Measurements from ENCODE around the gene RBMS3. TPM values are rescaled to one million over a fixed set of nuclear protein-coding genes. Genes with fewer than 3 reads are reported as not detected.

RBMS3 gene
- total and polyA plus RNA-seq, 2 experiments from 2014 or later: 34.9 to 37.1 TPM

DNA sequence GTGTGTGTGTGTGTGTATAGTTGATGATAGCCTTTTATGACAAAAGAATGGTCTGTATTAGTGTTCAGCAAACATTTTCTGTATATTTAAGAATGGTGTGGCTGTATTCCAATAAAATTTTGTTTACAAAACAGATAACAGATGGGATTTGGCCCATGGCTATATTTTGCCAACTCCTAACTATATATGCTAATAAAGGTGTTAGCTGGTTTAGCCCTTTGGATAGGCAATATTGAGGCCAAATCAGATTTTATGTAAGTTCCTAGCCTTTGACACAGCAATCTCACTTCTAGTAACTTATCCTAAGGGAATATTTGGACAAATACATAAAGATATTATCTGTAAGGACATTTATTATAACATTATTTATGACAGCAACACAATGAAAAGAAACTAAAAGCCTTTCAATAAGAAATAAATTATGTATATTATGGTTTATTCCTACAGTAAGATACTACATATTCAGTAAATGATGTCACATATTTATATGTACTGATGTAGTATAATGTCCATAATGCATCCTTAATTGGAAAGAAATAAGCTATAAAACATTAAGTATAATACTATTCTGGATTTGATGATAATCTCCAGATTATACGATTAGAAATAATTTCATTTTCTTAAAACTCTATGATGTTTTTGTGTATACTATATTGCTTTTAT, 264.0 kb downstream of the RBMS3 start:
- no peaks in the 10 kb centered on the region for H3K9me2 ChIP-seq (replicated peaks; ENCODE audit: insufficient read depth)
- no peaks in the 10 kb centered on the region for H3K36me3 ChIP-seq (replicated peaks; ENCODE audit: insufficient read depth, low read depth)
- H3K4me1 ChIP-seq (ENCODE audit: insufficient read depth): no peaks in the 10 kb centered on the region
- no peaks in the 10 kb centered on the region for H4K20me1 ChIP-seq (ENCODE audit: insufficient read depth, poor library complexity, severe bottlenecking)
- H3K4me2 ChIP-seq: no peak overlapping the region
- no peaks in the 10 kb centered on the region for H3K79me2 ChIP-seq
- no peak overlapping the region for H3K4me3 ChIP-seq
- 96% methylated on average over 1 of the region's 1 CpG for WGBS (ENCODE audit: low lambda C conversion rate, missing lambda C conversion rate)
- no peaks in the 10 kb centered on the region for H3K9me3 ChIP-seq (ENCODE audit: low read depth)
- no peak for DNase-seq (ENCODE audit: low spot score)
- H2AFZ ChIP-seq: no peak overlapping the region
- no peak overlapping the region for H3K27ac ChIP-seq
- no peaks in the 10 kb centered on the region for H3K27me3 ChIP-seq
- TF ChIP-seq, protein P1, sequence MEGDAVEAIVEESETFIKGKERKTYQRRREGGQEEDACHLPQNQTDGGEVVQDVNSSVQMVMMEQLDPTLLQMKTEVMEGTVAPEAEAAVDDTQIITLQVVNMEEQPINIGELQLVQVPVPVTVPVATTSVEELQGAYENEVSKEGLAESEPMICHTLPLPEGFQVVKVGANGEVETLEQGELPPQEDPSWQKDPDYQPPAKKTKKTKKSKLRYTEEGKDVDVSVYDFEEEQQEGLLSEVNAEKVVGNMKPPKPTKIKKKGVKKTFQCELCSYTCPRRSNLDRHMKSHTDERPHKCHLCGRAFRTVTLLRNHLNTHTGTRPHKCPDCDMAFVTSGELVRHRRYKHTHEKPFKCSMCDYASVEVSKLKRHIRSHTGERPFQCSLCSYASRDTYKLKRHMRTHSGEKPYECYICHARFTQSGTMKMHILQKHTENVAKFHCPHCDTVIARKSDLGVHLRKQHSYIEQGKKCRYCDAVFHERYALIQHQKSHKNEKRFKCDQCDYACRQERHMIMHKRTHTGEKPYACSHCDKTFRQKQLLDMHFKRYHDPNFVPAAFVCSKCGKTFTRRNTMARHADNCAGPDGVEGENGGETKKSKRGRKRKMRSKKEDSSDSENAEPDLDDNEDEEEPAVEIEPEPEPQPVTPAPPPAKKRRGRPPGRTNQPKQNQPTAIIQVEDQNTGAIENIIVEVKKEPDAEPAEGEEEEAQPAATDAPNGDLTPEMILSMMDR (IDR thresholded peaks at IDR 0.05; ENCODE audit: poor library complexity): no peak
- TF ChIP-seq EZH2phosphoT487 (IDR thresholded peaks at IDR 0.05; ENCODE audit: low read depth, severe bottlenecking, unreplicated experiment): no peak
- TF ChIP-seq EZH2 (IDR thresholded peaks at IDR 0.05; ENCODE audit: borderline replicate concordance): no peak

DNA sequence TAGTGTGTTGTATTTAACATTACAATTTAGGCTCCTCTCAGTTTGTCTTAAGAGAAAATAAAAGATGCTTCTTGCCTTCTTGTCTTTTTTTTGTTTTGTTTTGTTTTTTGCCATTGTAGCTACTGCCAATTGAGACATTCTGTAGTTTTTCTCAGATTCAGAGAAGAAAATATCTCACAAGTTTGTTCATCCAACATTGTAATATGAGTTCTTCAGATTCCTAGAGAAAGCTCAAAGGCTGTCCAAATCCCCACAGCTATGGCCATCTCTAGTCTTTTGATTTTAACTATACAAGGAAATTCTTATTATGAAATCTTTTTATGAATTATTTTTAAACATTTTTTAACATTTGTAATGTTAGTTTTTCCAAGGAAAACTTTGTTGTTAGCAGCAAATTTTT, 264.7 kb downstream of the RBMS3 start:
- Histone ChIP-seq H2AFZ (no peak overlapping the region), H3K27me3 (no peaks in the 10 kb centered on the region), H3K4me3 (no peak overlapping the region), H3K27ac (no peak overlapping the region), H4K20me1 (ENCODE audit: insufficient read depth, poor library complexity, severe bottlenecking) (no peaks in the 10 kb centered on the region), H3K9me2 (replicated peaks; ENCODE audit: insufficient read depth) (no peaks in the 10 kb centered on the region), H3K9me3 (ENCODE audit: low read depth) (no peaks in the 10 kb centered on the region), H3K4me2 (no peak overlapping the region), H3K36me3 (replicated peaks; ENCODE audit: insufficient read depth, low read depth) (no peaks in the 10 kb centered on the region), H3K79me2 (no peaks in the 10 kb centered on the region), H3K4me1 (ENCODE audit: insufficient read depth) (no peaks in the 10 kb centered on the region)
- no peak for DNase-seq (ENCODE audit: low spot score)
- TF ChIP-seq EZH2phosphoT487 (IDR thresholded peaks at IDR 0.05; ENCODE audit: low read depth, severe bottlenecking, unreplicated experiment) (no peak), EZH2 (IDR thresholded peaks at IDR 0.05; ENCODE audit: borderline replicate concordance) (no peak)
- TF ChIP-seq, protein P1 (IDR thresholded peaks at IDR 0.05; ENCODE audit: poor library complexity): no peak

DNA sequence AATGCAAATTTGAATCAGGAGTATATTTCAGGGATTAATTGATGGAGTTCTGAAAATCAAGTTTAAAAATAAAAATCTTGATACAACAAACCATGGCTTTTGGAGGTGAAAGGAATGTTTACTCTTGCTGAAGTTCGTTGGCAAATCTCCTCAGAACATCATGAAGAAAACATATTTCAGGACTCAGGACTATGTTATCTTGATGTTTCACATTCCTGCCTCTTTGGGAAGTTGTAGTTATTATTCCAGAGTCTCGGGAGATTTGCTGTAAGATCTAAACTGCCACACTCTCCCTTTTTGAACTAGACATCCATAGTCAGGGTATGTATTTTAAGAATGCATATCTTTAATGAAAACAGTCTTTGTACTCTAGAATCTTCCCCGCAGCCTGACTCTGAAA, 271.2 kb downstream of the RBMS3 start:
- TF ChIP-seq EZH2phosphoT487 (IDR thresholded peaks at IDR 0.05; ENCODE audit: low read depth, severe bottlenecking, unreplicated experiment) (no peak), EZH2 (IDR thresholded peaks at IDR 0.05; ENCODE audit: borderline replicate concordance) (no peak)
- TF ChIP-seq, protein P1 (IDR thresholded peaks at IDR 0.05; ENCODE audit: poor library complexity): no peak
- Histone ChIP-seq H3K9me2 (replicated peaks; ENCODE audit: insufficient read depth) (no peaks in the 10 kb centered on the region), H2AFZ (no peak overlapping the region), H3K27ac (no peak overlapping the region), H3K79me2 (no peaks in the 10 kb centered on the region), H3K36me3 (replicated peaks; ENCODE audit: insufficient read depth, low read depth) (no peaks in the 10 kb centered on the region), H4K20me1 (ENCODE audit: insufficient read depth, poor library complexity, severe bottlenecking) (no peaks in the 10 kb centered on the region), H3K27me3 (no peaks in the 10 kb centered on the region), H3K4me3 (no peak overlapping the region), H3K4me1 (ENCODE audit: insufficient read depth) (no peaks in the 10 kb centered on the region), H3K4me2 (no peak overlapping the region), H3K9me3 (ENCODE audit: low read depth) (no peaks in the 10 kb centered on the region)
- WGBS (ENCODE audit: low lambda C conversion rate, missing lambda C conversion rate): 51% methylated on average over 3 of the region's 3 CpGs
- no peak for DNase-seq (ENCODE audit: low spot score)

Measured in hepatocyte (in vitro differentiated cells).